Activated CD4-positive, CD25-positive, alpha-beta regulatory T cell treated with anti-CD3 and anti-CD28 coated beads, Interleukin-2, amount 50 U/mL, for 16 hours (primary cell): Measurements from ENCODE around the gene TMEM260.
"Not testable (repeated sequence)": the region's sequence is repeated elsewhere in the genome, so short reads cannot be mapped to it uniquely, and the experiment has no call there.

Experiments
- DNase-seq: peaks from one replicate; pipeline ENCODE4 v3.0.0-alpha.2; 2020; ENCODE audit warnings: low read depth, low spot score

TMEM260 gene

DNA sequence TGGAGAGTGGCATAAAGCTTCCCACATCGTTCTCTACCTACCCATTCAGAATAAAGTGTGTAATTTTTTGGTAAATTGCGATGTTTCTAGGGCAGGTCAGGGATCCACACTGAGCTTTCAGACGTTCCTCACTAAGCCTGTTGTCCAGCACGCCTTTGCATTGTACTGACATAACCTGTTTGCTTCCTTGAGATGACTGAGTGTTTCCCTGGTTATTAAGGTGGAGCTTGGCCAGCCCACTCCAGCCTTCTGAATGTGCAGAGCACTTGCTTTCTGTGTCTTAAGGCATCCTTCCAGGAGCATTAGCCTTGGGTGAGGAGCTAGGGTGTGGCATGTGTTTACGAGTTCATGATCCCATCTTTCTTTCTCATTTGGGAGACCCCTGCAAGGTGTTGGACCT is 96.4 kb downstream of the TMEM260 start:
- DNase-seq = no peak

DNA sequence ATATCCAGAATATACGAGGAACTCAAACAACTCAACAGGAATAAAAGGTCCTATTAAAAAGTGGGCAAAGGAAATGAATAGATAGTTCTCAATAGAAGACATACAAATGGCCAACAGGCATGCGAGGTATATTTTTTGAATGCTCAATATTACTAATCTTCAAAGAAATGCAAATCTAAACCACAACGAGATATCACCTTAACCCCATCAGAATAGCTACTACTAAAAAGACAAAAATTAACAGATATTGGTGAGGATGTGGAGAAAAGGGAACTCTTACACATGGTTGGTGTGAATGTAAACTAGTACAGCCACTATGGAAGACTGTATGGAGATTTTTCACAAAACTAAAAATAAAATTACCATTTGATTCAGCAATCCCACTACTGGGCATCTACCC is 99.2 kb downstream of the TMEM260 start:
- no peak for DNase-seq

DNA sequence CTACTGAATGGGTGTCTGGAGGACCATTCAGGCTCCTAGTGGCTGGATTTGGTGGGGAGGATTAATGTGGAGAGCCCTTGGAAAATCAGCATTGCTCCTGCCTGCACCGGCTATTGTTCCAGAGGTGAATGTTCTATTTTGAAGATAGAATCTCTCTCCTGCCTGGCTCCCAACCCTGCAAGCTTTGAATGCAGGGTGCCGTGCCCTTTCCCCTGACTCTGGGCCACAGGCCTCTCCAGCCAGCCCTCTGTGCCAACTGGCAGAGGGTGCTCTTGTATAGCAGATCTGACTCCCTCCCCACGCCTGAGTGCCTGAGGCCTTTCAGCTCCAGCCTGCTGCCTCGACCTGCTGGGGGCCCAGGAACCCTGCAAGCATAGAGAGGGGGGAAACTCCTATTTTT is 106.8 kb downstream of the TMEM260 start:
- no peak for DNase-seq

DNA sequence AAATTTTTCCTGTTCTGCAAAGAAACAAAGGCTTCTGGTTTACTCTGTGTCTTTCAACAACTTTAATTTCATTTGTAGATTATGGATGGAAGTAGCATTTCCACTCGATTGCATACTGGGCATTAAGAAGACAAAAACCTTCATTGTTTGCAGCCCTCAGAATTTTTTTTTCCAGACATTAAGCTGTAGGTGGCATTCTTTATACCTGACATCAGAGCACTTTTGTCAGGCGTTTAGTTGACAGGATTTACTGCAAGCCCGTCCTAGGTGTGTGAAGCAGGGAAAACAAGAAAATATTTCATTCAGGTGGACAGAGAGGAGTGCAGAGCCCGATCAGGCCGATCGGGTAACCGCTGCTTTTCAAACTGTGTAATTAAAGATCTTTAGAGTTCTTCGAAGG is 107.5 kb downstream of the TMEM260 start:
- DNase-seq = no peak

DNA sequence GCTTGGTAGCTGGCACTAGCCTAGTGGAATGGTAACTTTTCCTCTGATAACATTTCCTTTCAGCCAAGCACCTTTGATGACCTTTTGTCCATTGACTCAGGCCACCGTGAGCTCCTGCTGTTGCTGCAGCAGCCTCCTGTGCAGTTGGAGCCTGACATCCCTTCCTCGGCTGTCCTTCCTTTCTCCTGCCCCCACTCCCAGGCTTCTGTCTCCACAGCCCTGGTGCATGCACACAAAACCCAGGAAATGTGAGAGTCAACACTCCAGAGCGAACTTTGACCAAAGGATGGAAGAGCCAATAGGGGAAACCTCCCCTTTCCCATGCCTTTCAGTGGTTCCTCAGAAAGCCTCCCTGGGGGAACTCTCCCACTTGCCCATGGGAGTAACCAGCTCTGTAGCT is 115.0 kb downstream of the TMEM260 start:
- DNase-seq = no peak

DNA sequence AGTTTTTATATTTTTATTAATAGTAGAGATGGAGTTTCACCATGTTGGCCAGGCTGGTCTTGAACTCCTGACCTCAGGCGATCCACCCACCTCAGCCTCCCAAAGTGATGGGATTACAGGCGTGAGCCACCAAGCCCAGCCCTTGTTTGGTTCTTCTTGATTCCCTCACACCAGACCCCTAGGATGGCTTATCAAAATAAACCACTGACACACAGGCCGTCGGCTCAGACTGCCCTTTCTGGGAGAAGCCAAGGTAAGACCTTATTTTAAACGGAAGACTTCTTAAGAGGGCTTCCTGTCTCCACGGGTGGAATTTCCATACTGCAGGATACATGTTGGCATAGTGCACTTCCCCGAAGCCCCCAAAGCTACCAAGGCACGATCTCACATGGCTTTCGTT is 115.6 kb downstream of the TMEM260 start:
- not testable (repeated sequence) for DNase-seq
